CD4-positive, alpha-beta T cell treated with Interleukin-6 for 4 hours (primary cell): Measurements from ENCODE around the gene PI16.
"Not testable (repeated sequence)": the region's sequence is repeated elsewhere in the genome, so short reads cannot be mapped to it uniquely, and the experiment has no call there.

Source experiments
- DNase-seq: peaks from one replicate; pipeline ENCODE4 v3.0.0-alpha.2; 2020; ENCODE audit warnings: mixed read lengths

The PI16 gene

GRCh38 chr6:36977470-36977941 lies 23.0 kb downstream of the PI16 start:
- no peak for DNase-seq

DNA sequence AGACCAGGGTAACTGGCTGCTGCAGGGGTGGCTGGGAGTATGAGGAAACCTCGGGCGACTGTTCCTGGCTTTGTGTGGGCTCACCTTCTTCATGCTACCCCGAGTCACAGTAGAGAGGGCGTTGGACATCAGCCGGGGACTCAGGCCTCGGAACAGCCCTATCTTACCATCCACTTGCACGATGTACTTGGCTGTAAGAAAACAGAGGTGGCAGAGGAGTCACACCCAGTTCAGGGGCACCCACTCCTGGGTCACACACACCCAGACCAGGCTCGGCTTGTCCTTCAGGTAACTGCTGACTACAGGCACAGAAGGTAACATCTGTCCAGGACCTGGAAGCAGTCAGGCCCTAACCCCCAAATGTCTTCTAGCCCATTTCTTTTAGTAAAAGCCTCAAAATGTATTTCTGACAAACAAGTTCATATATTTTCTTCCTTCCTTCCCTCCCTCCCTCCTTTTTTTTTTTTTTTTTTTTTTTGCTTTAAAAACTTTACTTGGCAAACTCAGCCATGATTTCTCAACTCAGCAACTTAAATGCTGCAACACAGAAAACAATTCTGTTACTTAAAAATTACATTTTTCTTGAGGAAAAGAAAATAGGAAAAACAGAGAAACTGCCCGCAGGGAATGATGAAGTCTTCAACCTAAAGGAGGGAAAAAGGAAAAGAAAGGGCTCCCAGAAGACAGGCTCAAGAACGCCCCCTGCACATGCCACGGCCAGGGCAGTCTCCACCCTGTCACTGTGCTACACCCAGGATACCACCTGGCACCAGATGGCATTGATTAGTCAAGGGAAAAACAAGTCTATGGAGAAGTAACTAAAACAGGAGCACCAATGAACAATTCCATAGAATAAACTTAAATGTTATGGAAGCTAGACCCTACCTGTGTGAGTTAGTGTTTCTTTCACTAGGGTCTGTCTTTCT lies 24.1 kb downstream of the PI16 start:
- no peak for DNase-seq

- peak; percentile 58 for DNase-seq
Measured at GRCh38 chr6:36979347-36979742, 24.8 kb downstream of the PI16 start.

DNA sequence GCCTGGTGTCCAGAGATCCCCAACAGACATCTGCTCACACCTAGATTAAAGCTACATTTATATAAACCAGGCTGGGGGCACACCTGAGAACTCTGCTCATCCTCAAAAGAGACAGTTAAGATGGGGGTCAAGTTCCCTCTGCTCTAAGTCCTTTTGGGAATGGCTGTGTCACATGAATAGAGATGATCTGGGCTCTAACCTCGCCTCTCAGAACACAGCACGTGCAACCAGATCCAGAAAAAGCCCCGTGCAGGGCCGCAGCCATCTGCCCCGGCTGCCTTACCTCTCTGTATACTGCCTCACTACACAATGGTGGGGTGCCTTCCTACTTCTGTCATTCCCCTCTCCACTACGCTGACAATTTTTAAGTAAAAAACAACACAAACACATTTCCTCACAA lies 25.6 kb downstream of the PI16 start:
- no peak for DNase-seq

GRCh38 chr6:36980876-36981619 lies 26.5 kb downstream of the PI16 start:
- DNase-seq: no peak

GRCh38 chr6:36983538-36983937 lies 29.0 kb downstream of the PI16 start:
- no peak for DNase-seq

DNA sequence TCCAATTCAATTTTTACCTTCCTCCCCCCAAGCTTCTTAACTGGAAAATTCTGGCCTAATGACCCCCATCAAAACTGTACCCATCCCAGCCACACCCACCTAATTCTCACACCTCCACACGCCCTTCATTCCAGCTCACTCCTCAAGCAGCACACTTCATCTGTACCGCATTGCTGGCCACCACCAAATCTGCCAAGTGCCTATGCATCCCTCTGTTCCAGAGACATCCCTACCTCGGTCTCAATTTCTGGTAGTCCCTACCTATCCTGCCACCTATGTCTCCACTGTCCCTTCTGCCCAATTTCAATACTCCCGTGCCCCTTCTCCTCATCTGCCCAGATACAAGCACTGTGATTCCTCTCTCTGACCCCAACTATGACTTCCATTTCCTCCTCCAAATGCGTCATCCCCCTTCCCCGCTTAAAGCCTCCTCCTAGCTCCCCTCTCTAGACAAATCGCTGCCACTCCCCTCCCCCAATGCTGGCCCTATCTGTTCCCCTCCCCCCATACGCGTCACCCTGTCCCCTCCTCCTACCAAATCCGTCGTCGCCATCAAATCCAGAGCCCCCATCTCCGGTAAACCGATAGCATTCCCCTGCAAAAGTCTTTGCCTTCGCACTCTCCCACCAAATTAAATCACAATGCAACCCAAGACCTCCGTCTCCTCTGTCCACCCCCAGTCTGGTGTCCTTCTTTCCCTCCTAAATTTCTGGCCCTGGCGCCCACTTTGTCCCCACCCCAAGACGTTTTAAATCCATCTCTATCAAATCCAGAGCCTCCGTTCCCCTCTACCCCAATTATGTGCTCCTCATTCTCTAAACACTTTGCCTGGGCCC lies 30.3 kb downstream of the PI16 start:
- peak; percentile 69 for DNase-seq

DNA sequence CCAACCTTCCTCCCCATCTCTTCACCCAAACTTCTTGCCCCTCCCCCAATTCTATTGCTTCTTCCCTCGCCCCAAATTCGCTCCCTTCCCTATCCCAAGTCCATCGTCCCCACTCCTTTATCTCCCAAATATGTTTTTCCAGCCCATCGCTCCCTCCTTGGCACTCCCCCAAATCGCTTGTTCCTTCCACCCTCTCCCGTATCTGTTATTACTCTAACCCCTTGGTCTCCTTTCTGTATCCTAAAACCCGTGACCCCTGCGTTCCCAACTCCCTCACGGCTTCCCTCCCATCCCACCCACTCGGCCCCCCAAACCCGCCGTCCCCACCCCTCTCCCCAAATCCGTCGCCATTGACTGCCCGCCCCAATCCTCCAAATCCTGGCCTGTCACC lies 30.9 kb downstream of the PI16 start:
- DNase-seq: no peak

GRCh38 chr6:36985808-36986703 lies 31.5 kb downstream of the PI16 start, which contains the start of gene MTCH1:
Gene MTCH1, minus strand, starts transcription at chr6:36986196. Its CDS starts 23 bp downstream, at chr6:36986173.
- DNase-seq: peak; percentile 89

DNA sequence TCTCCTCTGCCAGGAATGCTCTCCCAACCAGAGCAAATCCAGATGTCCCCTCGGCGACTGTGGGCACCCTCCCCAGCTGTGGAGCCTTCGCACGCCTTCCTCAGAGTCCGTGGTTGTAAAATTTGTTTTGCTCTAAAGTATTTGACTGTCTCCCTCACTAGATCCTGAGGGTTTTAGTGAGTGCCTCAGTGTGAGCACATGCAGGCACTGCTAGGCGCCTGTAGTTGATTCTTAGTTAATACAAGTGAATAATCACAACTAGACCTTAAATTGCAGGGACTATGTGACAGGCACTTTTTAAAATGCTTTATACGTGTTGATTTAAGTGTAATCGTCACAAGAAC lies 32.1 kb downstream of the PI16 start:
- peak; percentile 20 for DNase-seq

DNA sequence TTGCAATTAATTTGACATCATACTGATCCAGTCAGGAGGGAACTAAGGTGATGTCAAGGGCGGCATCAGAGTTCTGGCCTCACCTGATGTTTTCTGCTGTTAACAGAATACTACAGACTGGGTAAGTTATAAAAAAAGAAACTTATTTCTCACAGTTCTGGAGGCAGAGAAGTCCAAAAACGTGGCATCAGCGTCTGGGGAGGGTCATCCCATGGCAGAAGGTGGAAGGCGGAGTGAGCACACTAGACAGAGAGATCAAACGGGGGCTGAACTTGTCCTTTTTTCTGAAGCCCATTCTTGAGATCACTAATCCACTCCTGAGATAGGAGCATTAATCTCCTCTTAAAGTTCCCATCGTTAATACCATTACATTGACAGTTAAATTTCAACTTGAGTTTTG lies 34.7 kb downstream of the PI16 start:
- DNase-seq: no peak

DNA sequence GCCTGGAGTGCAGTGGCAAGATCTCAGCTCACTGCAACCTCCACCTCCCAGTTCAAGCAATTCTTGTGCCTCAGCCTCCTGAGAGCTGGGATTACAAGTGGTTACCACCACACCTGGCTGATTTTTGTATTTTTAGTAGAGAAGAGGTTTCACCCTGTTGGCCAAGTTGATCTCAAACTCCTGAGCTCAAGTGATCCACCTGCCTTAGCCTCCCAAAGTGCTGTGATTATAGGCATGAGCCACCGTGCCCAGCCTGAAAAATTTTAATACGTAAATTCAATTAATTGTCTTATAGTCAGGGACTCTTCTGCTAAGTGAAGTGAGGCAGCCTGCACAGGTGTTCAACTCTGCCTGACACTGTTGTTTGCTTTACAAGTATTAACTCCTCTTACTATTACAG lies 35.9 kb downstream of the PI16 start:
- not testable (repeated sequence) for DNase-seq

DNA sequence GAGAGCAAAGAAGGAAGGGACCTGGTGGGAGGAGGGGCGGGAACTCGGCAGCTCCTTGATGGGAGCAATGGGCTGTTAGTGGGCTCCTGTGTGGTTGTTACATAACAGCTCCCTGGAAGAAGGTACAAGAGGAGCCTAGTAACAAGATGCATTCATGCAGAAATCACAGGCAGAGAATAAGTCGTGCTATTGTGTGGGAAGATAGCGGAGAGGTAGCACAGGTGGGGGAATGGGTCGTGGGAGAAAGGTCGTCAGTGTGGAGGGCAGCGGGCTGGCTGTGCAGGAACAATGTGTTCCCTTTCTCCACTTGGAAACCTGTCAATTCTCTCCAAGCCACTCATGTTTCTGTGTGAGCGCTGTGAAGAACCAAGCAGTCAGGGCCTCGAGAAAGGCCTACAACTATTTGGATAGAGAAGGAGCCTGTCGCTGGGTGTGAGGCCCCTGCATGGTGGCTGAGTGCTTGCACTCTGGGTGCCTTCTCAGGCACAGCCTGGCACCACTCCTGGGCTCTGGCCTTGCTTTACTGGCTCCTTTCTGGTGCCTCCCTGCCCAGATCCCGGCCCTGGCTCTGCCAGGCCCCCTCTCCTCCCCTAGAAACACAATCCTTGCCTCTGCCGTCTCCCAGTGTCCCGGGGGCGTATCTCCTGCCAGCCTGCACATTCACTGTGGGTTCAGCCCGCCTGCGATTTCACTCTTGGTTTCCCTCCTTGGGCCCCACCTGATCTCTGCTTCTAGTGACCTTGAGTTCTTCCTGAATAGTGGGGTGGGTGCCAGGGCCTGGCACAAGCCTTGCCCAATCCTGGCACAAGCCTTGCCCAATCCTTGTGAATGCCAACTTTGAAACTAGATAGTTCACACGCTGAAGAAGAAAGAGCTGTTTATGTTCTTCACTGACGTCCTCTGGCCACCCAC lies 43.5 kb downstream of the PI16 start:
- DNase-seq: no peak

DNA sequence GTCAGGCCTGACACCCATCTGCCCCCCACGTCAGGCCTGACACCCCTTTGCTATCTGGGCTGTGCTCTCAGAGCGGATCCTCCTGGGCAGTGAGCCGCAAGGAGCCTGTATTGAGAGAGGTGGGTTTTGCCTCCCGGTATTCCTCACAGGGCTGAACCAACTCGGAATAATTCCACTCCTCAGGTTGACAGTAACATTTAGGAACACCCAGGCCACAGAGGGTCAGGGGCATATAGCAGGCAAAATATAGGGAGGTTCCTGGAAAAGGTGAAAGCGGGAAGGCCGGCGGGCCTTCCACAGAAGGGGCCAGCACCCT lies 44.1 kb downstream of the PI16 start:
- DNase-seq: no peak

GRCh38 chr6:36999061-36999750 lies 44.7 kb downstream of the PI16 start:
- no peak for DNase-seq

DNA sequence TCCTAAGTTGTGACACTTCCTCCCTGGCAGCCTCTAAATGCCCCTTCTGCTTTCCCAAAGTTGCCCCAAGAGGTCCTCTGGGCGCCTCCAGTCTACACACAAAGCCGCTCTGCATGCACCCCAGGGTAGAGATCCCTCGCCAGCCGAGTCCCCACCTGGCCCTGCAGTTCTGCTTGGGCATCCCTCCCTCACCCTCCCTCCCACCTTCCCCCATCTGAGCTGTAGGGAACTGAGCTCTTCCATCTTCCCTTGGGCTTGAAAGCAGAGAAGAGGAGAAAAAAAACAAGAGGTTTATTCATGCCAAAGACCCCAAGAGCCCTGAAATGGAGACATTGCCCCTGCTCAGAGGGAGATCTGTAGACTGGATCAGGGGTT lies 45.2 kb downstream of the PI16 start:
- no peak for DNase-seq

GRCh38 chr6:37004044-37004980 lies 49.8 kb downstream of the PI16 start:
- no peak for DNase-seq

DNA sequence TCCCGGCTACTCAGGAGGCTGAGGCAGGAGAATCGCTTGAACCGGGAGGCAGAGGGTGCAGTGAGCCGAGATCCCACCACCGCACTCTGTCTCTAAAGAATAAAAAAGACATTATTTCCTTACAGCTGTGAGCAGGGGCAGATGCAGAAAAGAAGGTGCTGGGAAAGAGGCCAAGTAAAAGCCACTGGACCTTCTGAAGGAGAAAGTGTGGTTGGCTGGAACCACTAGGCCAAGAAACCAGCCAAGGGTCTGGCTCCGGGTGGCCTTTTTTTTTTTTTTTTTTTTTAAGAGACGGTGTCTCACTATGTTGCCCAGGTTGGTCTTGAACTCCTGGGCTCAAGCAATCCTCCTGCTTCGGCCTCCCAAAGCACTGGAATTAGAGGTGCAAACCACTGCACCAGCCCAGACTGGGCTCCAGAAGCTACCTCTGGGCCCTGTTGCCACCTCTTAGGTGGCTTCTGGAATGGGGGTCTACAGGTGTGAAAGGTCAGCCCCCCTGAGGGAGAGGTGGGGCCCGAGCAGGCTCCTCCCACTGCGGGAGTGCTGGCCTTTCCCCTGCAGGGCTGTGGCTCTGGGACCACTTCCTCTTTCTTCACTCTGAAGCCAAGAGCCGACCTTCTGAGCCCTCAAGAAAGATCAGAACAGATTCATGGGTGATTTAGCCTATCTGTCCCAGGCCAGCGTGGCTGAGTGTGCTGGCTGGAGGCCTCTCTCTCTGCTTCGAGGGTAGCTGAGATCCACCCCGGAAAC lies 50.7 kb downstream of the PI16 start, which contains the start of gene FGD2:
FGD2 (plus strand) TSS at position 595 of the 750 bp plus-strand sequence. CDS start 163 bp downstream, outside the sequence.
- DNase-seq: no peak
